ENCODE measurements around the gene MRPL39.

Gene MRPL39

GRCh38 chr21:25624511-25624910 is 17.2 kb upstream of the MRPL39 start:
- Histone ChIP-seq H3K27ac (ENCODE audit: low read depth, low read length) (no peak overlapping the region), H3K4me2 (ENCODE audit: low read length) (no peak overlapping the region), H3K9me2 (replicated peaks; ENCODE audit: control insufficient read depth, low read length) (no peaks in the 10 kb centered on the region), H3K27me3 (ENCODE audit: control insufficient read depth, low read length) (no peaks in the 10 kb centered on the region), H3K79me2 (ENCODE audit: control insufficient read depth, low read length) (no peaks in the 10 kb centered on the region), H3K4me1 (ENCODE audit: control insufficient read depth, low read length) (no peaks in the 10 kb centered on the region), H3K36me3 (ENCODE audit: control insufficient read depth, low read length) (no peaks in the 10 kb centered on the region), H4K20me1 (ENCODE audit: control insufficient read depth, insufficient read depth, low read depth, low read length) (no peaks in the 10 kb centered on the region), H3K9me3 (ENCODE audit: control insufficient read depth, insufficient read depth, low read length) (no peaks in the 10 kb centered on the region), H3K4me3 (ENCODE audit: low read length) (no peak overlapping the region), H3F3A (ENCODE audit: control insufficient read depth, insufficient read depth) (no peaks in the 10 kb centered on the region)
- TF ChIP-seq EZH2phosphoT487 (IDR thresholded peaks at IDR 0.05; ENCODE audit: borderline replicate concordance, low read length) (no peak), CTCF (IDR thresholded peaks at IDR 0.05; ENCODE audit: low read depth, low read length, poor library complexity, severe bottlenecking) (no peak)

- no peaks in the 10 kb centered on the region for H4K20me1 ChIP-seq (ENCODE audit: control insufficient read depth, insufficient read depth, low read depth, low read length)
- H3K4me2 ChIP-seq (ENCODE audit: low read length): no peak overlapping the region
- H3K27ac ChIP-seq (ENCODE audit: low read depth, low read length): no peak overlapping the region
- TF ChIP-seq EZH2phosphoT487 (IDR thresholded peaks at IDR 0.05; ENCODE audit: borderline replicate concordance, low read length) (no peak), CTCF (IDR thresholded peaks at IDR 0.05; ENCODE audit: low read depth, low read length, poor library complexity, severe bottlenecking) (no peak)
- no peaks in the 10 kb centered on the region for H3K9me2 ChIP-seq (replicated peaks; ENCODE audit: control insufficient read depth, low read length)
- no peak overlapping the region for H3K4me3 ChIP-seq (ENCODE audit: low read length)
- no peaks in the 10 kb centered on the region for H3K79me2 ChIP-seq (ENCODE audit: control insufficient read depth, low read length)
- no peaks in the 10 kb centered on the region for H3K9me3 ChIP-seq (ENCODE audit: control insufficient read depth, insufficient read depth, low read length)
- no peaks in the 10 kb centered on the region; the same call in 1 of the 2 replicates for H3K27me3 ChIP-seq (ENCODE audit: control insufficient read depth, low read length)
- H3K36me3 ChIP-seq (ENCODE audit: control insufficient read depth, low read length): no peaks in the 10 kb centered on the region
- no peaks in the 10 kb centered on the region for H3K4me1 ChIP-seq (ENCODE audit: control insufficient read depth, low read length)
- H3F3A ChIP-seq (ENCODE audit: control insufficient read depth, insufficient read depth): no peaks in the 10 kb centered on the region
Measured at GRCh38 chr21:25619198-25619597, 11.9 kb upstream of the MRPL39 start.

GRCh38 chr21:25615880-25616279 is 8.6 kb upstream of the MRPL39 start:
- Histone ChIP-seq H3K36me3 (ENCODE audit: control insufficient read depth, low read length) (no peaks in the 10 kb centered on the region), H3K27ac (ENCODE audit: low read depth, low read length) (no peak overlapping the region), H3K9me3 (ENCODE audit: control insufficient read depth, insufficient read depth, low read length) (no peaks in the 10 kb centered on the region), H3F3A (ENCODE audit: control insufficient read depth, insufficient read depth) (no peaks in the 10 kb centered on the region), H3K9me2 (replicated peaks; ENCODE audit: control insufficient read depth, low read length) (no peaks in the 10 kb centered on the region), H3K27me3 (ENCODE audit: control insufficient read depth, low read length) (no peaks in the 10 kb centered on the region; the same call in 1 of the 2 replicates), H3K79me2 (ENCODE audit: control insufficient read depth, low read length) (no peaks in the 10 kb centered on the region), H3K4me2 (ENCODE audit: low read length) (no peak overlapping the region), H4K20me1 (ENCODE audit: control insufficient read depth, insufficient read depth, low read depth, low read length) (no peaks in the 10 kb centered on the region), H3K4me1 (ENCODE audit: control insufficient read depth, low read length) (no peaks in the 10 kb centered on the region), H3K4me3 (ENCODE audit: low read length) (no peak overlapping the region)
- TF ChIP-seq CTCF (IDR thresholded peaks at IDR 0.05; ENCODE audit: low read depth, low read length, poor library complexity, severe bottlenecking) (no peak), EZH2phosphoT487 (IDR thresholded peaks at IDR 0.05; ENCODE audit: borderline replicate concordance, low read length) (no peak)
